ENCODE results near the gene NPY5R. TPM values are rescaled to one million over a fixed set of nuclear protein-coding genes. Genes with fewer than 3 reads are reported as not detected.
A peak's percentile ranks its signal among the peaks of the same experiment; 100 is the strongest.

The NPY5R gene
- polyA plus RNA-seq = 1.3 and 2.3 TPM in 2 replicates
- 1.4 and 2.9 TPM in 2 replicates for polyA minus RNA-seq

DNA sequence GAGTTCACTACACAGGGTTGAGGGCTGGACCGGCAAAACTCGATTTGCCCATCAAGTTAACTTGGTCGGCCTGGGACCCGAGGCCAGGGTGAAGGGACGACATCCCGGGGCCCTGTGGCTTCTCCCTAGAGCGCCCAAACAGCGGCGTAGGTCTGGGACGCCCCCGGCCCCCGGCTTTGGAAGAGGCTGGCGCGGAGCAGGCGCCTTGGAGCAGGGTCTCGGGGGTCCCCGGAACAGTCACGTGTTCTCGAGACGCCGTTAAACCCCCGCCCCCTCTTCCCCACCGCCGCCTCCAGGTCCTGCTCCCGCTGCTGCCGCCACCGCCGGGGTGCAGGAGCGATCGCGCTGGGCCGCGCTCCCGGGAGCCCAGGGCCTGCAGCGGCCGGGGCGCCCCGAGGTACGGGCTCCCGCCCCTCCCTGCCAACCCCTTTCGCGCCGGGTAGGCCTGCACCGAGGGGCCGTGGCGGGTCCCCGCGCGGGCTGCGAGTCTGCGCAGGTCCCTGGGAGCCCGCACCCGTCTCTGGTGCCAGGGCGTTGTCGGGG lies at the start of gene NPY5R:
Gene NPY5R (plus strand): TSS at position 289 of the 543 bp plus-strand sequence. CDS start 6,382 bp downstream, outside the sequence.
- no peaks in the 10 kb centered on the region for H4K20me1 ChIP-seq (ENCODE audit: insufficient read depth)
- H3K36me3 ChIP-seq (ENCODE audit: insufficient read depth, low read length) = no peaks in the 10 kb centered on the region
- H3K4me2 ChIP-seq (ENCODE audit: low read length) = peak within 1 kb of the TSS; percentile 74
- H3K9ac ChIP-seq (ENCODE audit: low read length) = peak within 1 kb of the TSS; percentile 54
- peak within 1 kb of the TSS; percentile 71 for H3K4me3 ChIP-seq (ENCODE audit: low read length)
- H3F3A ChIP-seq (ENCODE audit: insufficient read depth, low read length, poor library complexity, severe bottlenecking) = no peaks in the 10 kb centered on the region
- H3K27me3 ChIP-seq (ENCODE audit: insufficient read depth, low read depth, low read length) = peaks cover 47% of the 10 kb centered on the region
- TF ChIP-seq TAF1 (IDR thresholded peaks at IDR 0.05; ENCODE audit: low read depth) (no peak), CTCF (IDR thresholded peaks at IDR 0.05; ENCODE audit: poor library complexity, severe bottlenecking) (no peak), SMC3 (conservative IDR thresholded peaks at IDR 0.05; ENCODE audit: poor library complexity) (no peak), POLR2AphosphoS5 (IDR thresholded peaks at IDR 0.05) (no peak), MXI1 (conservative IDR thresholded peaks at IDR 0.05; ENCODE audit: poor library complexity, severe bottlenecking) (no peak), EP300 (conservative IDR thresholded peaks at IDR 0.05; ENCODE audit: poor library complexity, severe bottlenecking) (no peak), EZH2 (IDR thresholded peaks at IDR 0.05; ENCODE audit: borderline replicate concordance, insufficient read depth, low read length, poor library complexity, severe bottlenecking) (no peak), RAD21 (conservative IDR thresholded peaks at IDR 0.05) (no peak), REST (IDR thresholded peaks at IDR 0.05; ENCODE audit: borderline replicate concordance) (no peak)
- H2AFZ ChIP-seq (ENCODE audit: low read depth, low read length) = peak within 1 kb of the TSS; percentile 7
- no peaks in the 10 kb centered on the region for H3K79me2 ChIP-seq (replicated peaks; ENCODE audit: insufficient read depth, low read length)
- H3K9me3 ChIP-seq (ENCODE audit: low read length) = no peaks in the 10 kb centered on the region
- no peak within 1 kb of the TSS for H3K27ac ChIP-seq (ENCODE audit: low read length)
- H3K9me2 ChIP-seq (ENCODE audit: insufficient read depth, low read length) = no peaks in the 10 kb centered on the region

DNA sequence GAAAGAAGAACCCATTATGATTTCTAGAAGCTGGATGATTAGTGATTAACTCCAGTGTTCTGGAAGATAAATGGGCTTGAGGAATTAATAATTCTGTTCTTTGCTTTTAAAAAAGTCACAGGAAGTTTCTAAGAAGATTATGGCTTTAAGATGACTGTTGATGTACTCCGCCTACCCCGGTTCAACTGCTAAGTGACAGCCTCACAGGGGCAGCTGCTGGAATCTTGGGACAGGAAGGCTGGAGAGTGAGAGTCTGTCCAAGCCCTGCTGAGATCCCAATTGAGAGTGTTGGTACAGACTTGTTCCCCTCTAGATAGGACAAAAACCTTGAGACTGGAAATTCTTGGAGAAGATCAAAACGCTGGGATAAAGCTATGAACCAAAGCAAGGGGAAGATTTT lies 48.6 kb upstream of the NPY5R start:
- no peaks in the 10 kb centered on the region for H4K20me1 ChIP-seq (ENCODE audit: insufficient read depth)
- H3K27ac ChIP-seq (ENCODE audit: low read length) = no peak overlapping the region
- TF ChIP-seq MXI1 (conservative IDR thresholded peaks at IDR 0.05; ENCODE audit: poor library complexity, severe bottlenecking) (no peak), POLR2AphosphoS5 (IDR thresholded peaks at IDR 0.05) (no peak), CTCF (IDR thresholded peaks at IDR 0.05; ENCODE audit: poor library complexity, severe bottlenecking) (no peak), RAD21 (conservative IDR thresholded peaks at IDR 0.05) (no peak), SMC3 (conservative IDR thresholded peaks at IDR 0.05; ENCODE audit: poor library complexity) (no peak), EP300 (conservative IDR thresholded peaks at IDR 0.05; ENCODE audit: poor library complexity, severe bottlenecking) (no peak), EZH2 (IDR thresholded peaks at IDR 0.05; ENCODE audit: borderline replicate concordance, insufficient read depth, low read length, poor library complexity, severe bottlenecking) (no peak), REST (IDR thresholded peaks at IDR 0.05; ENCODE audit: borderline replicate concordance) (no peak), TAF1 (IDR thresholded peaks at IDR 0.05; ENCODE audit: low read depth) (no peak)
- no peaks in the 10 kb centered on the region for H3K36me3 ChIP-seq (ENCODE audit: insufficient read depth, low read length)
- H3K27me3 ChIP-seq (ENCODE audit: insufficient read depth, low read depth, low read length) = no peaks in the 10 kb centered on the region
- no peak overlapping the region for H2AFZ ChIP-seq (ENCODE audit: low read depth, low read length)
- H3K9me3 ChIP-seq (ENCODE audit: low read length) = no peaks in the 10 kb centered on the region
- no peaks in the 10 kb centered on the region for H3K79me2 ChIP-seq (replicated peaks; ENCODE audit: insufficient read depth, low read length)
- H3K9me2 ChIP-seq (ENCODE audit: insufficient read depth, low read length) = no peaks in the 10 kb centered on the region
- H3K4me3 ChIP-seq (ENCODE audit: low read length) = no peak overlapping the region
- no peak overlapping the region for H3K4me2 ChIP-seq (ENCODE audit: low read length)
- no peaks in the 10 kb centered on the region for H3F3A ChIP-seq (ENCODE audit: insufficient read depth, low read length, poor library complexity, severe bottlenecking)
- no peak overlapping the region for H3K9ac ChIP-seq (ENCODE audit: low read length)

All from neural cell (in vitro differentiated cells).